GM21717 (cell line): ENCODE data around the gene EFCAB6.

Experiments
- ATAC-seq: cut with Tn5 transposase; IDR thresholded peaks from one replicate; pipeline ENCODE4 v1.9.1; 2021; ENCODE audit warnings: mild to moderate bottlenecking, moderate library complexity; ENCODE audit not compliant: unreplicated experiment

Gene EFCAB6

DNA sequence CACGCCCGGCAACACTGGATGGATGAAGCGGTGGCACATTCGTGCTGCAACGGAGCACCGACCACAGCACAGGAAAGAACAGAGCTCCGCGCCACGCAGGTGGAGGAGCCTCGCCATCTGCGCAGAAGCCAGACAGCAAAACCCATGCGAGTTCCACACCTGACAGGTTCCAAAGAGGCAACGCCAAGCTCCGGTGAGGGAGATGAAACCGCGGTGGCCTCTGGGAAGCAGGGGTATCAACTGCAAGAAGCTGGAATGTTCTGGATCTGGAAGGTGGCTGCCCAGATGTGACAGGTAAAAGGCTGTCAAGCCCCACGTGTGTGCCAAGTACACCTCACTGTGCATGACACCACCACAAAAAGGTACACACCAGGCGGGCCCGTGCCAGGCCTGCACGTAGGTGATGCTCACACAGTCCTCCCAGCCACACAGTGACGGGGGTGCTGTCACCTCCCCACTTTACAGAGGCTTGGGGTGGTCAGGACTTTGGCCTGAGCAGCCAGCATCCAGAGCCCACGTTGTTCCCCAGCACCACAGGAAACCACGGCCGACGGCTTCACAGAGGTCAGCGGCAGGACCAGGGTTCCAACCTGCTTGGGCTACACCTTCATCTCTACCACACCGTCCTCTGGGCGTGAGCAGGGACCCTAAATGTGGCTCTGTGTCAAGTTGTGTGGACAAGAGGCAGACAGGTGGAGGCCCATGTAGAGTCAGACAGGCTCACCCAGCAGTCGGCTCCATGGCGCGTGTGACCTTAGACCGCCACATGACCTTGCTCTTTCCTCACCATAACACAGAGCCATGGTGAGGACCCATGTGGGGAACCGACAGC is 19.7 kb upstream of the EFCAB6 start:
- ATAC-seq = no peak

- no peak for ATAC-seq
These were observed 18.9 kb upstream of the EFCAB6 start for GRCh38 chr22:43830931-43831560.

DNA sequence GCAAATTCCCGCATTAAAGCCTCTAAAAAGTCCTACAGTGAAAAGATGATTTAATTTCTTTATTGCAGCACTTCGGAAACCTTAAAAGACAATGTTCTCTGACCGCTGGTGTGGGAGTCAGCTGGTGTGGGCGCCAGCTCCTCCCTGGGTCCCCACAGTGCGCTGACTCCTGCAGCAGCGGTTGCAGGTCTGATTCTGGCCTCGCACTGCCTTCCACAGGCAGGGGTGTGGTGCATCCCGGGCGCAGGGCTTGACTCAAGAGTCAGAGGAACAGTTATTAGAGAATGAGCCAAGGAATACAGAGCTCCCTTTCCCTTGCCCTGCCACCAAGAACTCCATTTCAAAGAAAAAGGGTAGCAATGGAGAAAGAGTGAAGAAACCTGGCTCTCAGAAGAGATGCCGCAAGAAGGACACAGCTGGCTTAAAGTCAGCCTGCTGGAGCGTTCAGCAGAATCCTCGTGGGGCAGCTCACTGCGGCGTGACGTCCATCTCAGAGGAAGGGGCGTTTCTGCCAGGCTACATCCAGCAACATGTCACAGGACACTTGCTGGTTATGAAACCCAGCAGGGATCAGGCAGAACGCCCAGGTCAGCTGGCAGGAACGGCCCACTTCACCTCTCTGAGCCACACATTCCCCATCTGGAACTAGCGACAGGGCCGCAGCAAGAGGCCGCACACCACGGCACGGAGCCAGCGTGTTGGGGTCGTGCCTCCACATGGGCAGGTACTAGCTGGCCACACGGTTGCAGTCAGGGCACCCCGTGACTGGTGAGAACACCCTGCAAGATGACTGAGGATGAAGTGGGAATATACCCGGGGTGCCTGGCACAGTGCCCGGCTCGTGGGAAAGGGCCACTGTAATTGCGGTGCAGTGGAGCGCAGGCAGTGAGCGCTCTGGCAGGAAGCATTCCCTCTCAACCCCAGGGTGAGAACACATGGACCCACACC is 18.1 kb upstream of the EFCAB6 start:
- ATAC-seq = no peak

DNA sequence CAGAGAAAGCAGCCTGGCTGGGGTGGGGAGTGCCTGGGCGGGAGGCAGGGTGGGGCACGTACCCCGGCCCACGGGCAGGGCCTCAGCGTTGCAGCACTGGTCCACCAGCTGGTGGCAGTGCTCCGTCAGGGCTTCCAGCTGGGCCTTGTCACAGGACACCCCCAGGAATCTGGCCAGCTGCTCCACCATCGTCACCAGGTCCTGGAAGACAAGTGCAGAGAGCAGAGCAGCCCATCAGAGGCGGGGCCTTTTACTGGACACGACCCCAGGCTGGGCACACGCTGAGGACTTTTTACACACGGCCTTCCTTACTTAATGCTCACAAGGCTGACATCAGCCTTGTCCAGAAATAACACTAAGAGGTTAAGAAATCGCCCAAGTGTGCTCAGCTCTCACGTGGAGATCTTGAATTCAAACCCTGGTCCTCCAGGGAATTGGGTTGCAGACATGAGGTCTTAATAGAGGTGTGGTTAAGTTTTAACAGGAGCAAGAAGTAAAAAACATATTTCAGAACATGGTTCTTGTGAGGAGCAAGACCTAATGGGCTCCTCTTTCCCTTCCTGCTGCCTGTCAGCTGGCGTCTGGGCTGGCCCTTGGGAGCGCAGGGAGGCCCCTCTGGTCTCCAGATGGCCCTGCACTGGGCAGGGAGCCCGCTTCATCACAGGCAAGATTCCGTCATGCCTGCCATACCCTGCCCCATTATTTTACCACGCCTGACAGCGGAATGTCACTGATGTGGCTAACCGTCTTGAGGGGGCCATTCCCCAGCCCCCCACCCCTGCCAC is 17.1 kb upstream of the EFCAB6 start:
- ATAC-seq = no peak

DNA sequence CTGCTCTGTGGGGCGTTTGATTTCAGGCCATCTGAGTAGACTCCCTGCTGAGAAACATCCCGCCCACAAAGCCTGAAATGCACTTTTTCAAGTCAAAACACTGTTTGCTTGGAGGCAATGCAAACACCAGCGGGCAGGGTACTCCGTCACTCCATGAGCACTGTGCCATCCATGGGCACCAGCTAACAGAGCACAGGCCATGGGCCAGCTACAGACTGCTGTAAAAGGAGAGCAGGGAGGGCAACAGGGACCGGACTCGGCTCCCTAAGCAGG is 16.6 kb upstream of the EFCAB6 start:
- no peak for ATAC-seq

- no peak for ATAC-seq
These were observed 16.0 kb upstream of the EFCAB6 start for GRCh38 chr22:43827926-43828724.

- ATAC-seq = no peak
These were observed 15.1 kb upstream of the EFCAB6 start for GRCh38 chr22:43827003-43827735.

GRCh38 chr22:43826142-43827002 is 14.3 kb upstream of the EFCAB6 start:
- ATAC-seq = no peak

DNA sequence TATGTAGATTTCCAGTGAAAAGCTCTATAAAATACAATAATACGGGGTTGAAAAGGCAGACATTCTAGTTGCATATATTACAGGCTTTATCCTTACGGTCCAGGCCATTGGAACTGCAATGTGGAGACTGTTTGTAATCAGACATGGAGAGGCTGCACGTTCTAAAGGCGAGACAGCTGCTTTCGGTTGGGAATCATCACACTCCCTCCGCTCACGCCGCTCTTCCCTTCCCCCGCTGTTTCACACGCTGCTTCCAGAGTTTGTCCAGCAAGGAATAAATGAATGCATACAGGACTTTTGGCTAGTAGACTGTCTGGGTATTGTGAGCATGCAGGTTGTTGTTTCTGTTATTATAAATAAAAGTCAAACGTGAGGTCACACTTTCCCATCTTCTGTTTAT is 13.5 kb upstream of the EFCAB6 start:
- no peak for ATAC-seq

DNA sequence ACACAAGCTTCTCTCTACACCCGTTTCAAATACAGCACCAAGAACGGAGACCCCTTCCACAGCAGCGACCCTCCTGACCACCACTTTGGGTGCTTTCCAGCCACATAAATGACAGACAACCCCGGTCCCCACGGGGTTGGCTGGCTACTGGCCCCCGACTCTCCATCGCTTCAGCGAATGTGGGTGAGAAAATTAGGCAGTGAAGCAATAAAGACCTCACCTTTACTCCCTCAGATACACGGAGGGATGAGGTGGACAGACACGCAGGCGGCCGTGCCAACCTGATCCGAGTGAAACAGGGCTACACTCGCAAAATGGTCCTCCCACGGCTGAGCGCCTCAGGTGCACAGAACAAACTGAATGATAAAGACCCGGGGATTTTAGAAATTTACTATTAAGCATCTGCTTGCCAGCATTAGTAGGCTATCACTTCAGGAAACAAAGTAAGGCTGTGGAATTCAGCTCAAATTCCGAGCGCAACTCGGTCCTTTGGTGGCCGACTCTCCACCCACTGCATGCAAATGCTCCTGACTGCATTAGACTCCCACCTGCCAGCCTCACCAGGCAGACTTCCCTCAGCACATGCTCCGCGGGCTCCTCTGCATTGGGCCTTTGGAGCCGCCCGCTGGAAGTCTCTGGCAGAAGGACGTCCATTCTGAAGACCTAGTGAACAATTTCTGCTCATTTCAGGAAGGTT is 12.8 kb upstream of the EFCAB6 start:
- ATAC-seq = no peak

GRCh38 chr22:43823911-43824665 is 12.0 kb upstream of the EFCAB6 start:
- no peak for ATAC-seq

DNA sequence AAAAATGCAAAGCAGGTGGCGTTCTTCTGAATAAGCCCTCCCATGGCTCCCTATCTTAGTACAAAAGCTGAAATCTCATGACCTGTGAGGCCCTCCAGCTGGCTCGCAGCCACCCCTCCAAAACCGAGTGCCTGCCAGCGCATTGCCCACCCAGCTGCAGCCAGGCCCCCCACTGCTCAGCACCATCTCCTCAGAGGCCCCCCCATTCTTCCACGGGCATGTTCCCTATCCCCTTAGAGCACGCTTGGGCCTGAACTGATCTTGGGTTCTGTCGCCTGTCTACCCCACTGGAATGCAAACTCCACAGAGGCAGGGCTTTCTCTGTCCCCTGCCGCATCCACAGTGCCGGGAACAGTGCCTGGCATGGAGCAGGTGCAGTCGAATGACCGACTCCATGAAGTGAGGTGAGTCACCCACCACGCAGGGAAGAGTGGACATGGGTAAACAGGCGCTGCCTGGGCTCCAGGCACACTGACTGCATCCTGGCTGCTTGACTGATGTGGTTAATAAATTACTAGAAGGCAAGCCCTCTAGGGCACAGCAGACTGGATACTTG is 11.3 kb upstream of the EFCAB6 start:
- ATAC-seq = no peak

DNA sequence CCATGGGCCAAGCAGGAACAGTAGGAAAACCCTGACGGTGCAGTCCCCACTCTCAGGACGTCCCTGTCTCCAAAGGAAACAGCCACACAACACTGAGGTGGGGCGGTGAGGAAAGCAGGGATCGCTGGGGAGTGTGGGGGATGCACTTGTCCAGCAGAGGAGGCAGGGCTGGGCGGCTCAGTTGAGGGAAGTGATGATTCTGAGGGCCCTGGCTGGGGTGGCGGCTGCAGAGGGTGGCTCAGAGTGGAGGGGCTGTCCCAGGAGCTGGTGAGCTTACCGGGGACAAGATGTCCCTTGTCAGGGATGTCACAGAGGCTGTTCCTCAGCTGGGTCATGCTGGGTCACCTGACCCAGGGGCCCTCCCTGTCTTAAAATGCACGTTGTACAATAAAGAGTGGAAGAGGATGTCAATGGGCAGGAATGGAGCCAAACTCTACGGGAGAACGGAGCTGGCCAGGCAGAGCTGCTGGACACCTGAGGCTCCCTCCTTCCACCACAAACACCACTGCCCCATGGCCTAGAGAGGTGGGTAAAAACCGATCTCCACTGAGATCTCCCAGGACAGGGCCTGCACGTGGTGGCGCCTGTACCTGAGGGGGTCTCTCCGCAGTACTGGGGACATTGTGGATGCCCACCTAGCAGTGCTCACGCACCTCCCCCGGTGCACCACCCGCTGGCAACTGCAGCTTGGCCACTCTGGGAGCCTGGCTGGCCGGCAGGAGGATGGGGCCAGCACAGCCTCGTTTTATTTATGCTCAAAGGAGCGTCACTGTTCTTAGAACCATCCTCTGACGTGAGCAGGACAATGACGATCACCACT is 9.7 kb upstream of the EFCAB6 start:
- ATAC-seq = no peak

DNA sequence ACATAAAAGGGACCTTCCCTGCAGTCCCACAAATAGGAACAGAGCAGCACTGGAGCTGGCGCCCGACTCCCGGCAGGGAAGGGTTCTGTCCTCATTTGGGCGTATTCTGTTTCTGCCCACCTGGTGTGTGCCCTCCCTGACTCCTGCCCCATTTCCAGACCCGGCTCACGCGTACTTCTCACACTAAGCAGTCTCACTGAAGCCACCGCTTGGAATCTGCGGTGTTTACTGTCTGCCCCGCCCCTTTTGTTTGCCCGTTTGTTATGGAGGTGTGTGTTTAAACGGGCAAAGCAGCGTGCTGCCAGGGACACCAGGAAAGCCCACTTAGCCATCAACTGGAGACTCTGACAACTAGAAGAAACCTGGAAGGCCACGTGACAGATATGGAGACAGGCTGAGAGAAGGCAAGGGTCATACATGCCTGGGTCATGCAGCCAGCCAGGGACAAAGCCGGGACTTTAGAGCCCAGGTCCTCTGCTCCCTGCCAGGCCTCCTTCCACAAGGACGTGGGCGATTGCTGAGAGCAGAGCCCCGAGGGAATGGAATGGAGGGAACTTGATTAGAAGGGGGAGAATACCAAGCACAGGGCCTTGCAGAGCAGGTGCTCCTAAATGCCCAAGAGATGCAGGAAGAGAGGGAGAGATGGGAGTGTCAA is 8.7 kb upstream of the EFCAB6 start:
- no peak for ATAC-seq

- no peak for ATAC-seq
These were observed 8.0 kb upstream of the EFCAB6 start for GRCh38 chr22:43819931-43820640.
